ENCODE results near the gene IMP4.

DNA sequence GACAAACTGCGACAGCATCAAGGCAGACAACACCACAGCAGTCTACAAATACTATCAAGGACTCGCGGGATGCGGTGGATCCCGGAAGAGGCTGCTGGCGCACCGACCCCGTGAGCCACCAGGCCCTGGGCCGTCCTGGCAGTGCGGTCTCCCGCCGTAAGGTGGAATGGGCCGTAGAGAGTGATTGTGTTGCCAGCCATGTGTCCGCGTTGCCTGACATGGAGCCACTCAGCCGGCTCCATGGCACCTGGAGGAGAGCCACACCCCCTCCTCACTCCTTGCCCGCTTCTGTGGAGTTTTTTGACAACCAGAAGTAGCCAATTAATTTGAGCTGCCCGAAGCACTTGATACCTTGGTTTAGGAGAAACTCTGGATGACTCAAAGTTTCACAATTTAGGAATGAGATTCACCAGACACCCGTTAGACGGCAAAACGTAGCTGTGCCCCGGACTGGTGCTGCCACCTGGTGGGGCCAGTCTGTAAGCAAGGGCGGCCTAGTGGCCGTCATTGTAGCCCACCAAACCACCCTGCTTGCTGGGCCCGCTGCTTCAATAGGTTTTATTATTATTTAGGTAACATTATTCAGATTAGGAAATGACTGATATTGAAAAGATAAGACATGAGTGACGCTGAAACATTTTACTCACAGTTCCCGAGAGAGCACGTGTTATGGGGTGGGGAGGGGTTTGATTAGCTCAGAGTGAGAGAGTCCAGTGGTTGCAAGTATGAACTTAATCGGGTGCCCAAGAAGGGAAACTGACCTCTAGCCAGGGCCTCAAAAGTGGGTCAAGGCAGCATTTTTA, 10.2 kb upstream of the IMP4 start:
- TF ChIP-seq, protein P1, sequence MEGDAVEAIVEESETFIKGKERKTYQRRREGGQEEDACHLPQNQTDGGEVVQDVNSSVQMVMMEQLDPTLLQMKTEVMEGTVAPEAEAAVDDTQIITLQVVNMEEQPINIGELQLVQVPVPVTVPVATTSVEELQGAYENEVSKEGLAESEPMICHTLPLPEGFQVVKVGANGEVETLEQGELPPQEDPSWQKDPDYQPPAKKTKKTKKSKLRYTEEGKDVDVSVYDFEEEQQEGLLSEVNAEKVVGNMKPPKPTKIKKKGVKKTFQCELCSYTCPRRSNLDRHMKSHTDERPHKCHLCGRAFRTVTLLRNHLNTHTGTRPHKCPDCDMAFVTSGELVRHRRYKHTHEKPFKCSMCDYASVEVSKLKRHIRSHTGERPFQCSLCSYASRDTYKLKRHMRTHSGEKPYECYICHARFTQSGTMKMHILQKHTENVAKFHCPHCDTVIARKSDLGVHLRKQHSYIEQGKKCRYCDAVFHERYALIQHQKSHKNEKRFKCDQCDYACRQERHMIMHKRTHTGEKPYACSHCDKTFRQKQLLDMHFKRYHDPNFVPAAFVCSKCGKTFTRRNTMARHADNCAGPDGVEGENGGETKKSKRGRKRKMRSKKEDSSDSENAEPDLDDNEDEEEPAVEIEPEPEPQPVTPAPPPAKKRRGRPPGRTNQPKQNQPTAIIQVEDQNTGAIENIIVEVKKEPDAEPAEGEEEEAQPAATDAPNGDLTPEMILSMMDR (IDR thresholded peaks at IDR 0.05) = peak; percentile 73 to 94 (median 93)
- TF ChIP-seq POLR2A (IDR thresholded peaks at IDR 0.05) = no peak
